HEK293 (cell line): ENCODE data around the gene GUSB.

Experiments used
- CTCF ChIA-PET: fragments of 350-600 bp; formaldehyde crosslinking; extraction: SDS; loops from one replicate; lab custom pipeline; 2021; ENCODE audit warnings: antibody characterized with exemption; lab: Yijun Ruan, JAX
- POLR2A ChIA-PET: fragments of 300-600 bp; formaldehyde crosslinking; extraction: SDS; loops from one replicate; lab custom pipeline; 2020; ENCODE audit warnings: antibody characterized with exemption, inconsistent platforms; lab: Yijun Ruan, JAX
- H3K27ac ChIP-seq: fragments of 200-500 bp; sonication (Bioruptor generic); 2 replicates; pipeline ENCODE4 v1.5.1; 2014; ENCODE audit warnings: low read depth, low read length, control low read depth, inconsistent platforms; ENCODE audit errors: extremely low read depth
- H3K36me3 ChIP-seq, 2 experiments: fragments of 200-500 bp in 1 of 2; sonication (Bioruptor generic) in 1 of 2; 1 replicate in 1 of 2; 2 replicates in 1 of 2; pipeline ENCODE4 v1.5.1; 2014 to 2017; ENCODE audit warnings: inconsistent platforms in 2 of 2, low read length in 2 of 2; ENCODE audit not compliant: control insufficient read depth in 2 of 2, insufficient read depth in 1 of 2
- H3K4me1 ChIP-seq: fragments of 200-500 bp; sonication (Bioruptor generic); 2 replicates; pipeline ENCODE4 v1.5.1; 2014; ENCODE audit warnings: mild to moderate bottlenecking, low read length, inconsistent platforms; ENCODE audit not compliant: control insufficient read depth, insufficient read depth
- H3K4me3 ChIP-seq: 2 replicates; pipeline ENCODE4 v1.5.1; 2011; ENCODE audit warnings: low read depth, mild to moderate bottlenecking, control low read depth, low read length, moderate library complexity
- H3K9me3 ChIP-seq: fragments of 200-500 bp; sonication (Bioruptor generic); 2 replicates; pipeline ENCODE4 v1.5.1; 2014; ENCODE audit warnings: low read depth, low read length, inconsistent platforms; ENCODE audit not compliant: control insufficient read depth, insufficient read depth
- PRDM1 ChIP-seq: fragments of 450-650 bp; formaldehyde crosslinking; IDR thresholded peaks from 2 replicates; pipeline ENCODE4; 2016; ENCODE audit warnings: missing biosample characterization, missing genetic modification characterization
- SCRT2 ChIP-seq: fragments of 450-650 bp; formaldehyde crosslinking; IDR thresholded peaks from 2 replicates; pipeline ENCODE4 v1.5.1; 2016; ENCODE audit warnings: missing biosample characterization, missing genetic modification characterization
- WT1 ChIP-seq: fragments of 450-650 bp; formaldehyde crosslinking; IDR thresholded peaks from 2 replicates; pipeline ENCODE4 v1.5.1; 2016; ENCODE audit warnings: missing biosample characterization, missing genetic modification characterization
- ZNF155 ChIP-seq: fragments of 450-650 bp; formaldehyde crosslinking; IDR thresholded peaks from 2 replicates; pipeline ENCODE4 v1.5.1; 2016; ENCODE audit warnings: missing biosample characterization, missing genetic modification characterization
- ZNF302 ChIP-seq: fragments of 450-650 bp; formaldehyde crosslinking; IDR thresholded peaks from 2 replicates; pipeline ENCODE4 v1.5.1; 2016; ENCODE audit warnings: missing biosample characterization, missing genetic modification characterization, low read depth
- ZNF433 ChIP-seq: fragments of 450-650 bp; formaldehyde crosslinking; IDR thresholded peaks from 2 replicates; pipeline ENCODE4 v1.5.1; 2016; ENCODE audit warnings: missing biosample characterization, missing genetic modification characterization, low read depth
- ZNF48 ChIP-seq: fragments of 450-650 bp; formaldehyde crosslinking; IDR thresholded peaks from 2 replicates; pipeline ENCODE4 v1.5.1; 2016; ENCODE audit warnings: missing biosample characterization, missing genetic modification characterization
- ZNF623 ChIP-seq: fragments of 450-650 bp; formaldehyde crosslinking; IDR thresholded peaks from 2 replicates; pipeline ENCODE4 v1.5.1; 2016; ENCODE audit warnings: missing biosample characterization, missing genetic modification characterization
- ZNF792 ChIP-seq: fragments of 450-650 bp; formaldehyde crosslinking; IDR thresholded peaks from 2 replicates; pipeline ENCODE4 v1.5.1; 2016; ENCODE audit warnings: missing biosample characterization, missing genetic modification characterization
- ZSCAN16 ChIP-seq: fragments of 450-650 bp; formaldehyde crosslinking; IDR thresholded peaks from 2 replicates; pipeline ENCODE4 v1.5.1; 2016; ENCODE audit warnings: missing biosample characterization, missing genetic modification characterization
- TF ChIP-seq, protein P1 (sequence below): fragments of 450-650 bp; formaldehyde crosslinking; IDR thresholded peaks from 2 replicates; pipeline ENCODE4 v1.5.1; 2017; ENCODE audit warnings: missing biosample characterization, missing genetic modification characterization
- TF ChIP-seq, protein P2 (sequence below): fragments of 450-650 bp; formaldehyde crosslinking; IDR thresholded peaks from 2 replicates; pipeline ENCODE4 v1.5.1; 2016; ENCODE audit warnings: missing biosample characterization, missing genetic modification characterization
- TF ChIP-seq, protein P3 (sequence below): fragments of 450-650 bp; IDR thresholded peaks from 2 replicates; pipeline ENCODE4 v1.5.1; 2018; ENCODE audit warnings: missing biosample characterization, missing genetic modification characterization
- TF ChIP-seq, protein P4 (sequence below): fragments of 450-650 bp; formaldehyde crosslinking; IDR thresholded peaks from 2 replicates; pipeline ENCODE4 v1.5.1; 2017; ENCODE audit warnings: missing biosample characterization, mild to moderate bottlenecking, missing genetic modification characterization, moderate library complexity

Gene GUSB

DNA sequence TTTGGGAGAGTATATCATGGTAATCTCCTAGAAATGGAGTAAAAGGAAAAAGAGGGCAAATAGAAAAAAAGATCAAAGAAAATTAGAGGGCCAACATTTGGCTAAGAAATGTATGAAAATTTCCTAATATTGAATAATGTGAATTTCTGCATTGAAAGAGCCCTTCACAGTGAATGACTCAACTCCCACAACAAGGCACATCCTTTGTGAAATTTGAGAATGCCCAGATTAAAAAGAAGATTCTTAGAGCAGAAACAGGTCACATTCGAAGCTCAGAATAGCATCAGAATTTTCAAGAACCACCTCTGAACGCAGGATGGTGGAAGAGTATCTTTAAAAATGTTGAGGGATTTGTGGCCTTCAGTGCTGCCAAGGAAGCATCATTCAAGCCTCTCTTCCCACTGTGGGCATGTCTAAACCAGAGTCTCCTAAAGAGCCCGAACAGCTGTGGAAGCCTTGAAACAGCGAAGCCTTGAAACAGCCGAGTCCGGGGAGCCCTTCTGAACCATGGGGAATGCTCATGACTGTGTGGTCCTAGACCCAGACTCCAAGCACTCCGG, 43.6 kb downstream of the GUSB start:
- POLR2A ChIA-PET = no interaction called here
- no peak for TF ChIP-seq WT1
- TF ChIP-seq, protein P1, sequence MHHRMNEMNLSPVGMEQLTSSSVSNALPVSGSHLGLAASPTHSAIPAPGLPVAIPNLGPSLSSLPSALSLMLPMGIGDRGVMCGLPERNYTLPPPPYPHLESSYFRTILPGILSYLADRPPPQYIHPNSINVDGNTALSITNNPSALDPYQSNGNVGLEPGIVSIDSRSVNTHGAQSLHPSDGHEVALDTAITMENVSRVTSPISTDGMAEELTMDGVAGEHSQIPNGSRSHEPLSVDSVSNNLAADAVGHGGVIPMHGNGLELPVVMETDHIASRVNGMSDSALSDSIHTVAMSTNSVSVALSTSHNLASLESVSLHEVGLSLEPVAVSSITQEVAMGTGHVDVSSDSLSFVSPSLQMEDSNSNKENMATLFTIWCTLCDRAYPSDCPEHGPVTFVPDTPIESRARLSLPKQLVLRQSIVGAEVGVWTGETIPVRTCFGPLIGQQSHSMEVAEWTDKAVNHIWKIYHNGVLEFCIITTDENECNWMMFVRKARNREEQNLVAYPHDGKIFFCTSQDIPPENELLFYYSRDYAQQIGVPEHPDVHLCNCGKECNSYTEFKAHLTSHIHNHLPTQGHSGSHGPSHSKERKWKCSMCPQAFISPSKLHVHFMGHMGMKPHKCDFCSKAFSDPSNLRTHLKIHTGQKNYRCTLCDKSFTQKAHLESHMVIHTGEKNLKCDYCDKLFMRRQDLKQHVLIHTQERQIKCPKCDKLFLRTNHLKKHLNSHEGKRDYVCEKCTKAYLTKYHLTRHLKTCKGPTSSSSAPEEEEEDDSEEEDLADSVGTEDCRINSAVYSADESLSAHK (tag by site-specific recombination) = peak; percentile 73
- Histone ChIP-seq H3K27ac (no peak overlapping the region), H3K9me3 (no peaks in the 10 kb centered on the region), H3K4me3 (no peak overlapping the region), H3K4me1 (no peaks in the 10 kb centered on the region), H3K36me3 (no peaks in the 10 kb centered on the region; a peak in 1 of 3 replicates)
- CTCF ChIA-PET = interaction anchor here (0.7 kb wide), 1 partner anchor 1493 kb away, joined by 3 read pairs; no protein-coding TSS in a partner anchor

DNA sequence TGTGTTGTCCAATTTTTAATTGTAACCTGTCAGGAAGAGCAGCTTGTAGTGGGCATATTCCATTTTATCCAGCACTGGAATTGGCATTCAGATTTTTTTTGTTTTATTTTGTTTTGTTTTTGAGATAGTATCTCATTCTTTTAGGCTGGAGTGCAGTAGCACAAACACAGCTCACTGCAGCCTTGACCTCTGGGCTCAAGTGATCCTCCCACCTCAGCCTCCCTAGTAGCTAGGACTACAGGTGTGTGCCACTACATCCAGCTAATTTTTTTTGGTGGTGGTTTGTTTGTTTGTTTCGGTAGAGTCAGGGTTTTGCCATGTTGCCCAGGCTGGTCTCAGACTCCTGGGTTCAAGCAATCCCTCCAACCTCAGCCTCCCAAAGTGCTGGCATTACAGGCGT, 44.7 kb downstream of the GUSB start:
- no peak overlapping the region for H3K27ac ChIP-seq
- no peak overlapping the region for H3K4me3 ChIP-seq
- POLR2A ChIA-PET = no interaction called here
- TF ChIP-seq ZNF433 (tag by site-specific recombination) (no peak), ZNF155 (tag by site-specific recombination) (no peak), ZNF302 (tag by site-specific recombination) (no peak), PRDM1 (tag by site-specific recombination) (no peak), ZNF623 (no peak), ZNF48 (no peak), SCRT2 (tag by site-specific recombination) (no peak), ZSCAN16 (no peak), ZNF792 (tag by site-specific recombination) (no peak)
- TF ChIP-seq, protein P2, sequence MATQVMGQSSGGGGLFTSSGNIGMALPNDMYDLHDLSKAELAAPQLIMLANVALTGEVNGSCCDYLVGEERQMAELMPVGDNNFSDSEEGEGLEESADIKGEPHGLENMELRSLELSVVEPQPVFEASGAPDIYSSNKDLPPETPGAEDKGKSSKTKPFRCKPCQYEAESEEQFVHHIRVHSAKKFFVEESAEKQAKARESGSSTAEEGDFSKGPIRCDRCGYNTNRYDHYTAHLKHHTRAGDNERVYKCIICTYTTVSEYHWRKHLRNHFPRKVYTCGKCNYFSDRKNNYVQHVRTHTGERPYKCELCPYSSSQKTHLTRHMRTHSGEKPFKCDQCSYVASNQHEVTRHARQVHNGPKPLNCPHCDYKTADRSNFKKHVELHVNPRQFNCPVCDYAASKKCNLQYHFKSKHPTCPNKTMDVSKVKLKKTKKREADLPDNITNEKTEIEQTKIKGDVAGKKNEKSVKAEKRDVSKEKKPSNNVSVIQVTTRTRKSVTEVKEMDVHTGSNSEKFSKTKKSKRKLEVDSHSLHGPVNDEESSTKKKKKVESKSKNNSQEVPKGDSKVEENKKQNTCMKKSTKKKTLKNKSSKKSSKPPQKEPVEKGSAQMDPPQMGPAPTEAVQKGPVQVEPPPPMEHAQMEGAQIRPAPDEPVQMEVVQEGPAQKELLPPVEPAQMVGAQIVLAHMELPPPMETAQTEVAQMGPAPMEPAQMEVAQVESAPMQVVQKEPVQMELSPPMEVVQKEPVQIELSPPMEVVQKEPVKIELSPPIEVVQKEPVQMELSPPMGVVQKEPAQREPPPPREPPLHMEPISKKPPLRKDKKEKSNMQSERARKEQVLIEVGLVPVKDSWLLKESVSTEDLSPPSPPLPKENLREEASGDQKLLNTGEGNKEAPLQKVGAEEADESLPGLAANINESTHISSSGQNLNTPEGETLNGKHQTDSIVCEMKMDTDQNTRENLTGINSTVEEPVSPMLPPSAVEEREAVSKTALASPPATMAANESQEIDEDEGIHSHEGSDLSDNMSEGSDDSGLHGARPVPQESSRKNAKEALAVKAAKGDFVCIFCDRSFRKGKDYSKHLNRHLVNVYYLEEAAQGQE = no peak
- TF ChIP-seq, protein P3, sequence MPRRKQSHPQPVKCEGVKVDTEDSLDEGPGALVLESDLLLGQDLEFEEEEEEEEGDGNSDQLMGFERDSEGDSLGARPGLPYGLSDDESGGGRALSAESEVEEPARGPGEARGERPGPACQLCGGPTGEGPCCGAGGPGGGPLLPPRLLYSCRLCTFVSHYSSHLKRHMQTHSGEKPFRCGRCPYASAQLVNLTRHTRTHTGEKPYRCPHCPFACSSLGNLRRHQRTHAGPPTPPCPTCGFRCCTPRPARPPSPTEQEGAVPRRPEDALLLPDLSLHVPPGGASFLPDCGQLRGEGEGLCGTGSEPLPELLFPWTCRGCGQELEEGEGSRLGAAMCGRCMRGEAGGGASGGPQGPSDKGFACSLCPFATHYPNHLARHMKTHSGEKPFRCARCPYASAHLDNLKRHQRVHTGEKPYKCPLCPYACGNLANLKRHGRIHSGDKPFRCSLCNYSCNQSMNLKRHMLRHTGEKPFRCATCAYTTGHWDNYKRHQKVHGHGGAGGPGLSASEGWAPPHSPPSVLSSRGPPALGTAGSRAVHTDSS (tag by site-specific recombination) = no peak
- TF ChIP-seq, protein P4, sequence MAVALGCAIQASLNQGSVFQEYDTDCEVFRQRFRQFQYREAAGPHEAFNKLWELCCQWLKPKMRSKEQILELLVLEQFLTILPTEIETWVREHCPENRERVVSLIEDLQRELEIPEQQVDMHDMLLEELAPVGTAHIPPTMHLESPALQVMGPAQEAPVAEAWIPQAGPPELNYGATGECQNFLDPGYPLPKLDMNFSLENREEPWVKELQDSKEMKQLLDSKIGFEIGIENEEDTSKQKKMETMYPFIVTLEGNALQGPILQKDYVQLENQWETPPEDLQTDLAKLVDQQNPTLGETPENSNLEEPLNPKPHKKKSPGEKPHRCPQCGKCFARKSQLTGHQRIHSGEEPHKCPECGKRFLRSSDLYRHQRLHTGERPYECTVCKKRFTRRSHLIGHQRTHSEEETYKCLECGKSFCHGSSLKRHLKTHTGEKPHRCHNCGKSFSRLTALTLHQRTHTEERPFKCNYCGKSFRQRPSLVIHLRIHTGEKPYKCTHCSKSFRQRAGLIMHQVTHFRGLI (tag by site-specific recombination) = no peak
- H3K4me1 ChIP-seq = no peaks in the 10 kb centered on the region
- CTCF ChIA-PET = interaction anchor here (0.5 kb wide), 1 partner anchor 30 kb away, joined by 3 read pairs; no protein-coding TSS in a partner anchor
- no peaks in the 10 kb centered on the region for H3K9me3 ChIP-seq
- no peaks in the 10 kb centered on the region; a peak in 1 of 3 replicates for H3K36me3 ChIP-seq
